ENCODE measurements around the gene CHD5. TPM values are rescaled to one million over a fixed set of nuclear protein-coding genes. Genes with fewer than 3 reads are reported as not detected.

CHD5 gene
- total and polyA plus RNA-seq, 7 experiments from 2014 or later, result 0.14 to 2.8 (median 0.37) TPM; not detected in 2

DNA sequence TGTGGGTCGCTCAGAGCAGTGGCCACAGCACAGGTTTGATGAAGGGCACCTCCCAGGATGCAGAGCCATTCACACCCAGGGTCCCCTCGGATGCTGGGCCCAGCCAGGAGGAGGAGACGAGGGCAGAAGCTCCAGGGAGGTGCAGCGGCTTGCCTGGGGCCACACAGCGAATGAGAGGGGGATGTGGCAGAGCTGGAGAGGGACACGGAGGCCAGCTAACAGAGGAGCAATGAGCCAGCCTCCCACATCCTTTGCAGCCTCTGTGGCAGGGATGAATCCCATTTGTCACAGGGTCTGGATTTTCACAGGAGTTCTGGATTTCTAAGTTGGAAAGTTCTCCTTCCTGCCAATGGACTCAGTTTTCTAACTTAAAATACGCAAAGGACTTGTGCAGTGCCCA, 35.9 kb downstream of the CHD5 start:
- peaks cover 0 to 2% of the 10 kb centered on the region in 2 donors for H3K4me1 ChIP-seq (ENCODE audit: control insufficient read depth in 2 of 2, insufficient read depth in 2 of 2, low read length in 2 of 2)
- H3K27ac Mint-ChIP-seq, result no peak overlapping the region
- intact Hi-C loops (cut with micrococcal nuclease), result no loop called here
- ATAC-seq, result no peak
- peaks cover 0 to 3% of the 10 kb centered on the region in 2 donors for H3K27me3 ChIP-seq (ENCODE audit: control insufficient read depth in 2 of 2, insufficient read depth in 2 of 2, low read length in 2 of 2)
- no peaks in the 10 kb centered on the region for H3K36me3 Mint-ChIP-seq
- H3K4me3 Mint-ChIP-seq, result no peak overlapping the region
- H3K4me3 ChIP-seq (ENCODE audit: low read length), result no peak overlapping the region
- H3K9me3 Mint-ChIP-seq, result peaks cover 0 to 1% (median 0%) of the 10 kb centered on the region in 11 donors
- no peak for DNase-seq
- CTCF ChIA-PET, result no interaction called here
- no peaks in the 10 kb centered on the region for H3K9me3 ChIP-seq (ENCODE audit: control insufficient read depth in 2 of 3, low read length in 3 of 3)
- no peaks in the 10 kb centered on the region for H3K36me3 ChIP-seq (ENCODE audit: control insufficient read depth in 2 of 3, insufficient read depth in 3 of 3, low read length in 3 of 3)
- H3K4me1 Mint-ChIP-seq, result peaks cover 0 to 10% (median 6%) of the 10 kb centered on the region in 7 donors
- peaks cover 0 to 8% (median 4%) of the 10 kb centered on the region in 5 donors for H3K27me3 Mint-ChIP-seq
- POLR2A ChIA-PET, result no interaction called here
- no peak overlapping the region for H3K27ac ChIP-seq (ENCODE audit: low read depth, low read length)

DNA sequence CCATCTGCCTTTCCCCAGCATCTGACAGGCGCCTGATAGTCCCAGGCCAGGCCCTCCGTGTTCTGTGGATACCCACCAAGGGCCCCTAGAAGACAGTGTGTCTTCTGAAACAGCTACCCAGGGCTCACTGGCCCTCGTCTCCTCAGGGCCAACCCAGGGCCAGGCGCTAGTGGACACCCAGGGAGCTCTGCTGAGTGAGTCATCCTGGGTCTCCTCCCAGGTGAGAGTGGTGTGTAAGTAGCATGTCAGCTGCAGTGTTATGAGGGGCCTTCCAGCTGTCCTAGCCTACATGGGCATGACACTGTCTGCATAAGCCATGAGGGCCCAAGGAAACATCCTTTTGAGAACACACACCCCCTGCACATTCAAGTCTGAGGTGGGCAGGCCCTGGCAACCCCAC, 36.7 kb downstream of the CHD5 start:
- intact Hi-C loops (cut with micrococcal nuclease), result no loop called here
- peaks cover 0 to 11% (median 3%) of the 10 kb centered on the region in 7 donors for H3K4me1 Mint-ChIP-seq
- peaks cover 0 to 1% (median 0%) of the 10 kb centered on the region in 11 donors for H3K9me3 Mint-ChIP-seq
- H3K36me3 ChIP-seq (ENCODE audit: control insufficient read depth in 2 of 3, insufficient read depth in 3 of 3, low read length in 3 of 3), result no peaks in the 10 kb centered on the region
- H3K27ac ChIP-seq (ENCODE audit: low read depth, low read length), result no peak overlapping the region
- H3K4me3 ChIP-seq (ENCODE audit: low read length), result no peak overlapping the region
- no peaks in the 10 kb centered on the region for H3K36me3 Mint-ChIP-seq
- peaks cover 0 to 3% of the 10 kb centered on the region in 2 donors for H3K27me3 ChIP-seq (ENCODE audit: control insufficient read depth in 2 of 2, insufficient read depth in 2 of 2, low read length in 2 of 2)
- peaks cover 0 to 7% (median 2%) of the 10 kb centered on the region in 5 donors for H3K27me3 Mint-ChIP-seq
- H3K4me1 ChIP-seq (ENCODE audit: control insufficient read depth in 2 of 2, insufficient read depth in 2 of 2, low read length in 2 of 2), result no peaks in the 10 kb centered on the region
- ChIA-PET POLR2A (no interaction called here), CTCF (interaction anchor here (0.7 kb wide), 1 partner anchor 16 kb away, joined by 4 read pairs; no protein-coding TSS in a partner anchor)
- no peak for DNase-seq
- no peak overlapping the region for H3K27ac Mint-ChIP-seq
- no peaks in the 10 kb centered on the region for H3K9me3 ChIP-seq (ENCODE audit: control insufficient read depth in 2 of 3, low read length in 3 of 3)
- no peak for ATAC-seq
- no peak overlapping the region for H3K4me3 Mint-ChIP-seq

- H3K9me3 Mint-ChIP-seq, result no peaks in the 10 kb centered on the region
- no peak overlapping the region for H3K27ac Mint-ChIP-seq
- intact Hi-C loops (cut with micrococcal nuclease), result no loop called here
- Histone ChIP-seq H3K27ac (ENCODE audit: low read depth, low read length) (no peak overlapping the region), H3K4me1 (ENCODE audit: control insufficient read depth in 2 of 2, insufficient read depth in 2 of 2, low read length in 2 of 2) (no peaks in the 10 kb centered on the region), H3K9me3 (ENCODE audit: control insufficient read depth in 2 of 3, low read length in 3 of 3) (no peaks in the 10 kb centered on the region), H3K4me3 (ENCODE audit: low read length) (no peak overlapping the region), H3K36me3 (ENCODE audit: control insufficient read depth in 2 of 3, insufficient read depth in 3 of 3, low read length in 3 of 3) (no peaks in the 10 kb centered on the region), H3K27me3 (ENCODE audit: control insufficient read depth in 2 of 2, insufficient read depth in 2 of 2, low read length in 2 of 2) (no peaks in the 10 kb centered on the region)
- H3K4me3 Mint-ChIP-seq, result no peak overlapping the region
- ATAC-seq (no peak), DNase-seq (no peak)
- peaks cover 0 to 4% (median 0%) of the 10 kb centered on the region in 5 donors for H3K27me3 Mint-ChIP-seq
- ChIA-PET CTCF (interaction anchor here (0.7 kb wide), 1 partner anchor 16 kb away, joined by 4 read pairs; no protein-coding TSS in a partner anchor), POLR2A (no interaction called here)
- H3K36me3 Mint-ChIP-seq, result no peaks in the 10 kb centered on the region
- peaks cover 0 to 6% (median 0%) of the 10 kb centered on the region in 7 donors for H3K4me1 Mint-ChIP-seq
These were observed 37.4 kb downstream of the CHD5 start for GRCh38 chr1:6142734-6143133.

DNA sequence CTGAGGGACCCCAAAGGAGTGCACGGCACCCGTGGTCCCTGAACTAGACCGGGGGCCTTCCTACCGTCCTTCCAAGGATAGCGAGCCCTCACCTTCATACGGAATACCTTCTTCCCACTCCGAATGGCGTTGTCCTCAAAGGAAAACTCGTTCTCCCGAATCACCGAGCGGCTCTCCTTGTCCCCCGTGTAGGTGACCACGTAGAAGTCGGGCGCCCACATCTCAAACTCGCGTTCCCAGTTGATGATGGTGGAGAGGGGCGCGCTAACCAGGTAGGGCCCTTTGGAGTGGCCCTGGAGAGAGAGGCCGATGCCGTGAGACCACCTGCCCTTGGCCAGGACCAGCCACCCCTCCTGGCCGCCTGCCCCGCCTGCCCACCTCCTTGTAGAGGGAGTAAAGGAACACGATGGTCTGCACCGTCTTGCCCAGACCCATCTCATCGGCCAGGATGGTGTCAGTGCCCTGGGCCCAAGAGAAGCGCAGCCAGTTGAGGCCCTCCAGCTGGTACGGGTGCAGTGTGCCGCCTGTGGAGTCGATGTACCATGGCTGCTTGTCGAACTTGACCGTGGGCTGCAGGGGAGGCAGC, 38.0 kb downstream of the CHD5 start:
- H3K4me1 Mint-ChIP-seq, result peaks cover 0 to 6% (median 0%) of the 10 kb centered on the region in 7 donors
- H3K4me3 Mint-ChIP-seq, result no peak overlapping the region
- intact Hi-C loops (cut with micrococcal nuclease), result no loop called here
- H3K4me1 ChIP-seq (ENCODE audit: control insufficient read depth in 2 of 2, insufficient read depth in 2 of 2, low read length in 2 of 2), result no peaks in the 10 kb centered on the region
- no peaks in the 10 kb centered on the region for H3K36me3 ChIP-seq (ENCODE audit: control insufficient read depth in 2 of 3, insufficient read depth in 3 of 3, low read length in 3 of 3)
- H3K9me3 ChIP-seq (ENCODE audit: control insufficient read depth in 2 of 3, low read length in 3 of 3), result no peaks in the 10 kb centered on the region
- no peaks in the 10 kb centered on the region for H3K27me3 ChIP-seq (ENCODE audit: control insufficient read depth in 2 of 2, insufficient read depth in 2 of 2, low read length in 2 of 2)
- no peaks in the 10 kb centered on the region for H3K36me3 Mint-ChIP-seq
- no peak overlapping the region for H3K27ac ChIP-seq (ENCODE audit: low read depth, low read length)
- CTCF ChIA-PET, result no interaction called here
- H3K9me3 Mint-ChIP-seq, result no peaks in the 10 kb centered on the region
- no peak overlapping the region for H3K4me3 ChIP-seq (ENCODE audit: low read length)
- peaks cover 0 to 4% (median 0%) of the 10 kb centered on the region in 5 donors for H3K27me3 Mint-ChIP-seq
- POLR2A ChIA-PET, result no interaction called here
- DNase-seq (no peak), ATAC-seq (no peak)
- H3K27ac Mint-ChIP-seq, result no peak overlapping the region

- Histone ChIP-seq H3K27me3 (ENCODE audit: control insufficient read depth in 2 of 2, insufficient read depth in 2 of 2, low read length in 2 of 2) (no peaks in the 10 kb centered on the region), H3K9me3 (ENCODE audit: control insufficient read depth in 2 of 3, low read length in 3 of 3) (no peaks in the 10 kb centered on the region), H3K4me3 (ENCODE audit: low read length) (no peak overlapping the region), H3K4me1 (ENCODE audit: control insufficient read depth in 2 of 2, insufficient read depth in 2 of 2, low read length in 2 of 2) (no peaks in the 10 kb centered on the region), H3K27ac (ENCODE audit: low read depth, low read length) (no peak overlapping the region), H3K36me3 (ENCODE audit: control insufficient read depth in 2 of 3, insufficient read depth in 3 of 3, low read length in 3 of 3) (no peaks in the 10 kb centered on the region)
- ChIA-PET POLR2A (no interaction called here), CTCF (no interaction called here)
- ATAC-seq (peak; percentile 31), DNase-seq (no peak)
- Mint-ChIP-seq H3K27ac (no peak overlapping the region), H3K9me3 (no peaks in the 10 kb centered on the region), H3K4me3 (no peak overlapping the region), H3K4me1 (peaks cover 0 to 6% (median 0%) of the 10 kb centered on the region in 7 donors), H3K36me3 (no peaks in the 10 kb centered on the region), H3K27me3 (peaks cover 0 to 4% (median 0%) of the 10 kb centered on the region in 5 donors)
- intact Hi-C loops (cut with micrococcal nuclease), result no loop called here
These were observed 38.5 kb downstream of the CHD5 start for GRCh38 chr1:6141592-6141991.

DNA sequence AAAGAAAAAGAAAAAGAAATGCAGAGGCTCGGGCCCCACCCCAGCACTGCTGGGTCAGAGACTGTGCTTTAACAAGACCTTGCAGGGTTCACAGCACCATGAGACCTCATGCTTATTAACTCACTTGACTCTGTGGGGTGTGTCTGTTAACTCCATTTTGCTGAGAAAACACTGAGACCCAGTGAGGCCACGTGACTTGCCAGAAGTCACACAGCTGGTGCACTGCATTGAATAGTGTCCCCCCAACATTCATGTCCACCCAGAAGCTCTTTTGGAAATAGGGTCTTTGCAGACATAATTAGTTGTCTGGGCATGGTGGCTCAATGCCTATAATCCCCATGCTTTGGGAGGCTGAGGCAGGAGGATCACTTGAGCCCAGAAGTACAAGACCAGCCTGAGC, 39.7 kb downstream of the CHD5 start:
- ATAC-seq (no peak), DNase-seq (no peak)
- no peak overlapping the region for H3K27ac Mint-ChIP-seq
- intact Hi-C loops (cut with micrococcal nuclease), result no loop called here
- H3K27me3 Mint-ChIP-seq, result peaks cover 0 to 4% (median 0%) of the 10 kb centered on the region in 5 donors
- CTCF ChIA-PET, result no interaction called here
- no peak overlapping the region for H3K4me3 Mint-ChIP-seq
- H3K9me3 Mint-ChIP-seq, result no peaks in the 10 kb centered on the region
- no peak overlapping the region for H3K27ac ChIP-seq (ENCODE audit: low read depth, low read length)
- H3K36me3 Mint-ChIP-seq, result no peaks in the 10 kb centered on the region
- no peaks in the 10 kb centered on the region for H3K4me1 ChIP-seq (ENCODE audit: control insufficient read depth in 2 of 2, insufficient read depth in 2 of 2, low read length in 2 of 2)
- H3K27me3 ChIP-seq (ENCODE audit: control insufficient read depth in 2 of 2, insufficient read depth in 2 of 2, low read length in 2 of 2), result no peaks in the 10 kb centered on the region
- H3K36me3 ChIP-seq (ENCODE audit: control insufficient read depth in 2 of 3, insufficient read depth in 3 of 3, low read length in 3 of 3), result no peaks in the 10 kb centered on the region
- H3K9me3 ChIP-seq (ENCODE audit: control insufficient read depth in 2 of 3, low read length in 3 of 3), result no peaks in the 10 kb centered on the region
- no peak overlapping the region for H3K4me3 ChIP-seq (ENCODE audit: low read length)
- H3K4me1 Mint-ChIP-seq, result peaks cover 0 to 6% (median 0%) of the 10 kb centered on the region in 7 donors
- POLR2A ChIA-PET, result no interaction called here

DNA sequence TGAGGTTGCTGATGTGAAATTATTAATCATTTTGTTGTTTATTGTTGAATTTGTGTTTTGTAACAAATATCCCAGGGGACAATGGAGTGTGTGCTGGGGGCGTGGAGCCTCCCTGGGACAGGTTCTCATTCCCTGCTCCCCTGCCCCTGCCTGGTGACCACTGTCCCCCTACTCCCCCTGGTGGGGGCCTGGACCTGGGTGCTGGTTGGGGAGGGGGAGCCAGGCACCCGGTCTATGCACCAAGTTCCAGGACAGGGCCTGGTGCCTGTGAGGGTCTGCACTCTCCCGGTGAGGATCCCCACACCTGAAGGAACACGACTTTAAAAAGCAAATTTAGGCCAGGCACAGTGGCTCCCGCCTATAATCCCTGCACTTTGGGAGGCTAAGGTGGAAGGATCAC, 42.4 kb downstream of the CHD5 start:
- ATAC-seq (no peak), DNase-seq (no peak)
- Histone ChIP-seq H3K27ac (ENCODE audit: low read depth, low read length) (no peak overlapping the region), H3K27me3 (ENCODE audit: control insufficient read depth in 2 of 2, insufficient read depth in 2 of 2, low read length in 2 of 2) (no peaks in the 10 kb centered on the region), H3K36me3 (ENCODE audit: control insufficient read depth in 2 of 3, insufficient read depth in 3 of 3, low read length in 3 of 3) (no peaks in the 10 kb centered on the region), H3K4me1 (ENCODE audit: control insufficient read depth in 2 of 2, insufficient read depth in 2 of 2, low read length in 2 of 2) (no peaks in the 10 kb centered on the region), H3K4me3 (ENCODE audit: low read length) (no peak overlapping the region), H3K9me3 (ENCODE audit: control insufficient read depth in 2 of 3, low read length in 3 of 3) (no peaks in the 10 kb centered on the region)
- ChIA-PET CTCF (no interaction called here), POLR2A (no interaction called here)
- H3K4me3 Mint-ChIP-seq, result no peak overlapping the region
- H3K9me3 Mint-ChIP-seq, result peaks cover 0 to 2% (median 0%) of the 10 kb centered on the region in 11 donors
- H3K4me1 Mint-ChIP-seq, result peaks cover 0 to 6% (median 0%) of the 10 kb centered on the region in 7 donors
- intact Hi-C loops (cut with micrococcal nuclease), result no loop called here
- H3K36me3 Mint-ChIP-seq, result peaks cover 0 to under 1% (median 0%) of the 10 kb centered on the region in 5 donors
- no peak overlapping the region for H3K27ac Mint-ChIP-seq
- peaks cover 0 to 2% (median 0%) of the 10 kb centered on the region in 5 donors for H3K27me3 Mint-ChIP-seq
